Stimulated activated CD4-positive, alpha-beta T cell treated with anti-CD3 and anti-CD28 coated beads, Interleukin-12 subunit alpha, Interleukin-12 subunit beta, amount 100 ng/mL, for 24 hours (primary cell): ENCODE data around the gene MCF2L.
"Not testable (repeated sequence)": the region's sequence is repeated elsewhere in the genome, so short reads cannot be mapped to it uniquely, and the experiment has no call there.

Experiments used
- DNase-seq, 2 experiments: peaks; one replicate each; pipeline ENCODE4 v3.0.0-alpha.2; 2020; ENCODE audit warnings: low read depth in 2 of 2

MCF2L gene

DNA sequence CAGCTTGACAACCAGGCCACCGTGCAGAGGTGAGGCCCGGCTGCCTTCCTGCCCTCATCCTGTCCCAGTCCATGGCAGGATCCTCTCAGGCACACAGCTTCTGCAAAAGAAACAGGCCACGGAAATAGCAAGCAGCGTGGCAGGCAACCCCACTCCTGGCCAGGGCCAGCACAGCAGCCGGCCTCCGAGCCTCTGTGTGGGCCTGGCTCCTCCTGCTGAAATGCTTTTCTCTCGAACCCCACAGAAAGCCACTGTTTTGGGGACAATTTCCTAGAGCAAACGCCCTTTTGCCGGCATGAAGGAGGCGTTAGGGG is 97.1 kb downstream of the MCF2L start:
- no peak for DNase-seq

GRCh38 chr13:113066746-113067145 is 97.7 kb downstream of the MCF2L start:
- no peak for DNase-seq

DNA sequence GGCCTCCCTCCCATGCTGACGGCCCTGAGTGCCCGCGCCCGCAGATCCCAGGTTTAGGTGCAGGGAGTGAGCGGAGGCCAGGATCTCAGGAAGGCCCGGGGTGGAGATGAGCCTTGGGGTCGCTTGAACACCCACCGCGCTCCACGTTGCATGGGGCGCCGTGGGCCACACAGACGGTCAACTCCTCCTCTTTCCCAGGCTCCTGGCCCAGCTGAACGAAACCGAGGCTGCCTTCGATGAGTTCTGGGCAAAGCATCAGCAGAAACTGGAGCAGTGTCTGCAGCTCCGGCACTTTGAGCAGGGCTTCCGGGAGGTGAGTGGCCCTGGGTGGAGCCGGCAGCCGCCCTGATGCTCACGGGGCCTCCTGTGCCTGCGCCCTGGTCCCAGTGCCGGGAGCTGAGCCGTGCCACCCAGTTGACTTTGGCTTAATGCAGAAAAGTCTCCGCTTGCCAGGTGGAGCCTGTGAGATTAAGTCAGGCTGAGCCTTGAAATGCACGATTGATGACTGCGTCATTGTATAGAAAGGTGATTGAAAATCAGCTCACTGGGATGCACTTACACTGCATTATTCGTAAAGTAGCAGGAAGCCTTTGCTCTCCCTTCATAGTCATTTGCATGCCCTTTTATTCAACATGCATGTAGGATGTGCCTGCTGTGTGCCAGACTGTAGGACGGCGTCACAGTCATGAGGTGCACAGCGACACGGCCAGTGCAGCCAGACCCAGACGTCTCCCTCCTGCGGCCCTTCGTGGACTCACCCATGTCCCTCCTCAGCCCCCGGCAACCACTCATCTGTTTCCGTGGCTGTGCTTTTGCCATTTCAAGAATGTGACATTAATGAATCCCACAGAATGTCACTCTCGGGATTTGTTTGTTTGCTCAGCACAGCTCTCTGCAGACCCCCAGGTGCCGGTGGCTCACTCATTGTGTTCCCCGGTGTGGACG is 101.1 kb downstream of the MCF2L start:
- DNase-seq = no peak

GRCh38 chr13:113070855-113071254 is 101.8 kb downstream of the MCF2L start:
- no peak for DNase-seq

- no peak for DNase-seq
These were observed 103.4 kb downstream of the MCF2L start for GRCh38 chr13:113072376-113072775.

DNA sequence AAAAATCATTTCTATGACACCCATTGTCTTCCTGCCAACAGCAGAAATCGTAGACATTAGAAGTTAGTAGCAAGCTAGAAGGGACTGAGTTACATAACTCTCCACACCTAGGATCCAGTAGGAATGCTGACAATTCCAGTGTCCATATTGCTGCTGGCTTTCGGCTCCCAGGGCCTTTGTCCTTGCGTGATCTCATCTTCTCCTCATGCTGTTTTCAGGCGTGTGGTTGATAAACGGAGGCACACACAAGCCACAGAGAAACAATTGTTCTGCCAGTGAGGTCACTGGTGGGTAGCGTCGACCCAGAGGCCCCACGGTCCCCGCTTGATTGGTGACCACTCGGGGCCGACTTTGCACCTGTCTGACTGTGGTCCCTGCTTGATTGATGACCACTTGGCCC is 104.9 kb downstream of the MCF2L start:
- DNase-seq = no peak

DNA sequence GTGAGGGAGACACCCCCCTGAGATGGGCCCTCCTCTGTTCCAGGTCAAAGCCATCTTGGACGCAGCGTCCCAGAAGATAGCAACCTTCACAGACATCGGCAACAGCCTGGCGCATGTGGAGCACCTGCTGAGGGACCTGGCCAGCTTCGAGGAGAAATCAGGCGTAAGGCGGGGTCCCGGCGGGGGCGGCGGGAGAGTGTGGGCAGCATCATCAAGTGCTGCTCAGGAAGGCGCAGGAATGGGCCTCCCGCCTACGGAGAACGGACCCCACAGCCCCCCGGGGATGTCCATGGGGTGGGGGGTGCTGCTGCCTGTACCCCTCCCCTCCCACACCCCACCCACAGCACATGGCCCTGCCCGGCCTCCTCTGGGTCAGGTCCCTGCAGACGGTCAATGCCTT is 105.4 kb downstream of the MCF2L start:
- no peak for DNase-seq

- no peak for DNase-seq
These were observed 105.9 kb downstream of the MCF2L start for GRCh38 chr13:113074876-113075275.

- DNase-seq = no peak
These were observed 106.7 kb downstream of the MCF2L start for GRCh38 chr13:113075711-113076110.

DNA sequence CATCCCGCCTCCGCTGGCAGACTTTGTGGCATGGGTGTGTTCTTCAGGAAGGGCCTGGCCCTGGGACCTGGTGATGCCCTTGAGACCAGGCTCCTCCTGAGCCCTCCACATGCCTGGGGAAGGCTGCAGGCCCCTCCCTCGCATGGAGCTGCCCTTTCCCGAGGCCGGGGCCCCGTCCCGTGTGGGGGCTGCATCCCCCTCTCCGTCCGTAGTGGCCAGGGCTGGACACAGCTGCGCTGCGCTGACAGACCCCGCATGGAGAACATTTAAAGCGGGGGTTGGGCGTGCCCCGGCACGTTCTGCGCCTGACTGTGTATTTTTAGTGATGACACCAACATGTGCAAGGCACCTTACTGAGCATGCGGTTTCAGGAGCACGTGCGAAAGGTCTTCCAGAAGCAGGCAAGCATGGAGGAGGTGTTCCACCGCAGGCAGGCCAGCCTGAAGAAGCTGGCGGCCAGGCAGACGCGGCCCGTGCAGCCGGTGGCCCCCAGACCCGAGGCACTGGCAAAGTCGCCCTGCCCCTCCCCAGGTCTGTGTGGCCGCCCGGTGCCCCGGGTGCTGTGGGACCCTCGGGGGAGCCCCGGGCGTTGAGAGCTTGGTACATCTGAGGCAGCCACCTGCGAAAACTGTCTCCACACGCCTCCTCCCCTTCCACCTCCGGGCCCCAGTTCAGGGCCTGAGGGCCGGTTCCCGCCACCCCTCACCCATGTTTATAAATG is 107.8 kb downstream of the MCF2L start:
- no peak for DNase-seq

DNA sequence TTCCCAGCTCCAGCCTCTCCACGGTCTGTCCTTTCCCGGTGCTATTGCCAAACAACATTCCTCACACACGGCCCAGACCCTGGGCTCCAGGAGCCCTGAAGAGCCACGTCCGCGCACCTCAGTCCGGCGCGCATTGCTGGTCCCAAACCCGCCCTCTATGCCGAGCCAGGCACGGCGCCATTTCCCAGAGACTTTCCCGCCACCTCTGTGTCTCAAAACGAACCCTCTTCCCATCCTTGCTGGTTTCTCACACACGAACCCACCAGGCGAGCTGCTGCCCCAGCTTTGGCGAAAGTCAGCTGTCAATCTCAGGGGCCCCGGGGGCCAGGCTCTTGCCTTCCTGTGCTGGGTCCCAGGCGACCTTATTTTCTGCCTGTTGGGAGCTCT is 108.5 kb downstream of the MCF2L start:
- no peak for DNase-seq

DNA sequence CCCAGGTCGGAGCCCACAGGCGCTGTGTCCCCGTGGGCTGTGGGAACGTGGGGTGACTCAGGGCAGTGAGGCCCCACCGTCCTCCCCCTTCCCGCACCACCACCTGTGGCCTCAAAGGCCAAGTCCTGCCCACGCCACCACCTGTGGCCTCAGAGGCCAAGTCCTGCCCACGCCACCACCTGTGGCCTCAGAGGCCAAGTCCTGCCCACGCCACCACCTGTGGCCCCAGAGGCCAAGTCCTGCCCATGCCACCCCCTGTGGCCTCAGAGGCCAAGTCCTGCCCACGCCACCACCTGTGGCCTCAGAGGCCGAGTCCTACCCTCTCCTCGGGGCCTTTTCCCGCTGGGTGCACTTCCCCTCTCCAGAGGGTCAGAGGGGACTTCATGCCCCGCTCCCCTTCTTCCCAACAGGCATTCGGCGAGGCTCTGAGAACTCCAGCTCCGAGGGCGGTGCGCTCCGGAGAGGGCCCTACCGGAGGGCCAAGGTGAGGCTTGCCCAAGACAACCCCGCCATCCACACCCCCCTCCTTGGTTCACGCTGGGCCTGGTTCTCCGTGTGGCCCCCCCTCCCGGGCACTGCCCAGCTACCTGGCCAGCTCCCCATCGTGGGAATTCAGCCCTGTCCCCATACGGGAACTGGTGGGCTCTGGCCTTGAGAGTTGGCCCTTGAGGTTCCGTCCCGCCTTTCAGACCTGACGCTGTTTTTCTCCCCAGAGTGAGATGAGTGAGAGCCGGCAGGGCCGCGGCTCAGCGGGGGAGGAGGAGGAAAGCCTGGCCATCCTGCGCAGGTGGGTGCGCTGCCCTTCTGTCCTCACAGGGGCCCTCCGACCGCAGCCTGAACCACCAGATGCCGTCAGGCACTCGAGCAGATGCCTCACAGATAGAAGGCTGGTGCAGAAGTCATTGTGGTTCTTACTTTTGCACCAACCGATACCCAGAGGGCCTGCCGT is 109.2 kb downstream of the MCF2L start:
- no peak for DNase-seq

- DNase-seq = no peak
These were observed 110.1 kb downstream of the MCF2L start for GRCh38 chr13:113078902-113079780.

GRCh38 chr13:113079781-113080080 is 110.7 kb downstream of the MCF2L start:
- not testable (repeated sequence) for DNase-seq

DNA sequence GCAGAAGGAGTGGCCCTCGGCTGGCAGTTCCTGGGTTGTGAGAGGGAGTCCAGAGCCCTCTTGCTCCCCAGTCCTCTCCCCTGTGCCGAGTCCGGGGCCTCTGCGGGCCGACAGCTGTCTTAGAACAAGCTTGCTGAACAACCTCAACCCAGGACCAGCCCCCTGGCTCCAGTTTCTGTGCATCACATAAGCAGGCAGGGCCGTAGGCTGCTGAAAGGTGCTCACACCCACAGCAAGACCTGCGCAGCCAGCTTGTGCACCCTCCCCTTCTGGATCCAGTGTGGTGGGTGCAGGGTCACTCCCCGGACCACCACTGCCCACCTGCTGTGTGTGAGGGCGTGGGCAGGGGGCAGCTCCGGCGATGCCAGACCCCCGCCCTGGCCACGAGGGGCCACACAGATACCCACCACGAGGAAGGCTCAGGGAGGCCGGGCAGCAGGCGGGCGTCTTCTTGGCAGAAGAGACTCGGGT is 111.4 kb downstream of the MCF2L start:
- DNase-seq = no peak

- DNase-seq = no peak
These were observed 112.0 kb downstream of the MCF2L start for GRCh38 chr13:113080901-113081521.

GRCh38 chr13:113082198-113083021 is 113.4 kb downstream of the MCF2L start:
- no peak for DNase-seq

GRCh38 chr13:113083022-113083373 is 114.0 kb downstream of the MCF2L start:
- DNase-seq = no peak

DNA sequence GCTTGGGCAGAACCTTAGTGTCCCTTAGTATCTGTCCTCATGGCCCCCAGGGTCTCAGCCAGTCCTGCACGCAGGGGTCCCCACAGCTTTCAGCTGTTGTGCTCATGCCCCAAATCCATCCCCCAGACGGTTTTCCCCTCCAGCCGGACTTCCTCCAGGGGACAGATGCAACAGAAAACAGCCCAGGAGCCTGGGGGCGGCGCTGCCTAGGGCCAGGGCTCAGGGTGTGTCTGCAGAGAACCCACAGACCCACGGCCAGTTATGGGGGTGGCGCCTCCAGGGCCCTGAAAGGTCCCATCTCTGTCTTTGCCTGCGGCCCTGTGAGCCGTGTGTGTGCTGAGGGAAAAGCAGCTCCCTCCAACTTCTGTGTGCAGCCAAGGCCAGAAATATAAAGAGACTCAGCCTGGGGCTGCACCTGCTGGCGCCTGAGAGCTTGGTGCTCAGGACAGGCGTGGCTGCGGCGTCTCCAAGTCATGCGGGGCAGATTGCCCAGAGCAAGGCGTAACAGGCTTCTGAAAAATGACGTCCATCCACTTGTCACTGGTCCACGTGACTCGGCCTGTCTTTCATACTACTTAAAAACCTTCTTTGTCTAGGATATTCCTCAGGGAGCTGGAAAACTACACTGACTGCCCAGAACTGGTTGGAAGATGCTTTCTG is 114.5 kb downstream of the MCF2L start:
- DNase-seq = no peak
